PC-9 (cell line): ENCODE data around the gene DSCAM.

Experiments used
- EZH2 ChIP-seq: fragments of 200-600 bp; sonication (generic); IDR thresholded peaks from 2 replicates; pipeline ENCODE4 v1.8.0; 2017; ENCODE audit warnings: antibody characterized with exemption, low read depth
- TF ChIP-seq, protein P1 (sequence below): fragments of 200-600 bp; sonication (generic); conservative IDR thresholded peaks from 2 replicates; pipeline ENCODE4 v1.6.1; 2017; ENCODE audit warnings: mixed run types, antibody characterized with exemption, mild to moderate bottlenecking, moderate library complexity

DNA sequence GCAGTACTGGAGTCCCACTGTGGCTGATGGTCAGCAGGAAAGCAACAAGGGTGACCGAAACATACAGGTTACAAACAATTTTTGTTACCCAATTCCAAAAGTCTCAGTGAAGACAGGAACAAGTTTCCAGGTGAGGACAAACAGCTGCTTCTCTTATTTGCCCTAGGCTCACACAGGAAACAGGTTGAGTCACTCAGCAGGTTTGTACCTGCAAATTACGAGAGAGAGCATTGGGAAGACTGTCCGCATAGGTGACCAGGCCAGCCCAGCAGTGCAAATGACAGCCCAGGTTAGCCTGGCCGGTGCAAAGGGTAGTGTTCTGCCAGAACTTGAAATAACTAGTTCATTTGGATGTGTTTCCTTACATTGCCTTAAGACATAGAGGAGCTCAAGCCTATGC, 40.0 kb upstream of the DSCAM start:
- TF ChIP-seq EZH2: no peak
- TF ChIP-seq, protein P1, sequence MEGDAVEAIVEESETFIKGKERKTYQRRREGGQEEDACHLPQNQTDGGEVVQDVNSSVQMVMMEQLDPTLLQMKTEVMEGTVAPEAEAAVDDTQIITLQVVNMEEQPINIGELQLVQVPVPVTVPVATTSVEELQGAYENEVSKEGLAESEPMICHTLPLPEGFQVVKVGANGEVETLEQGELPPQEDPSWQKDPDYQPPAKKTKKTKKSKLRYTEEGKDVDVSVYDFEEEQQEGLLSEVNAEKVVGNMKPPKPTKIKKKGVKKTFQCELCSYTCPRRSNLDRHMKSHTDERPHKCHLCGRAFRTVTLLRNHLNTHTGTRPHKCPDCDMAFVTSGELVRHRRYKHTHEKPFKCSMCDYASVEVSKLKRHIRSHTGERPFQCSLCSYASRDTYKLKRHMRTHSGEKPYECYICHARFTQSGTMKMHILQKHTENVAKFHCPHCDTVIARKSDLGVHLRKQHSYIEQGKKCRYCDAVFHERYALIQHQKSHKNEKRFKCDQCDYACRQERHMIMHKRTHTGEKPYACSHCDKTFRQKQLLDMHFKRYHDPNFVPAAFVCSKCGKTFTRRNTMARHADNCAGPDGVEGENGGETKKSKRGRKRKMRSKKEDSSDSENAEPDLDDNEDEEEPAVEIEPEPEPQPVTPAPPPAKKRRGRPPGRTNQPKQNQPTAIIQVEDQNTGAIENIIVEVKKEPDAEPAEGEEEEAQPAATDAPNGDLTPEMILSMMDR: no peak
